GM19468 (cell line): ENCODE data around the gene RALGPS1.

ENCODE experiments used
- ATAC-seq: cut with Tn5 transposase; IDR thresholded peaks from one replicate; pipeline ENCODE4 v1.9.1; 2021; ENCODE audit warnings: mild to moderate bottlenecking, moderate library complexity, moderate number of reproducible peaks; ENCODE audit not compliant: unreplicated experiment; ENCODE audit errors: extremely low read depth

Gene RALGPS1

DNA sequence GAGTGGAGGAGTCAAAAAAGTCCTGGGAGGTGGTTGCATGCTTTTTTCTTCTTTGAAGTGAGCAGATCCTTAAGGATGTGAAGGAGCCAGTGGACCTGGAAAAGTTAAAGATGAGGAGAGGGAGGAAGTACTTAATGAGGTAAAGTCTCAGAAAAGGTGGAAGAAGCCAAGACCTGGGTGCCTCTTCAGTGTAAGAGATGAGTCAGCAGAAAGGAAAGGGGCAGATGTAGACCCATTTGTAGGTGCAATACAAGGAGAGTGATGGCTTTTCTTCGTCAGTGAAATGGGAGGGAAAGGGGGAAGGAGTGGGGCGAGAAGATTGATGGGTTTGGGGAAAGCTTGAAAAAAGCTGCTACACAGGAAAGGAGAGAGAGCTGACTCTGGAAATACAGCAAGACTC lies 124.9 kb downstream of the RALGPS1 start:
- ATAC-seq: no peak

DNA sequence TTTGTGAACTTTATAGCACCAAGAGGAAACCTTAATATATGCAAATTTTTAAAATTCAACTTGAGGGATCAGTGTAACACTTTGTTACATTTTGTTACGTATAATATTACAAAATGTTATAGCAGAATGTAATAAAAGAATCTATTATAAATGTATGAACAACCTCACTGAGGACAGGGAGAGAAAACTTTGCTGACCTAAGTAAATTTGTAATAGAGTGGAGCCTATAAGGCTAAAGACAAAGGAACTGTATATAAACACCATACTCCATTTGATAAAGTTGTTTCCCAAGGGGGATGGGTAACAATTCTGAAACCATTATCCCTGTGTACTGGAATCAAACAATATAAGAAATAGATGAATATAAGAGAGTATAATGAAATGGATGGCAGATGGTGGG lies 130.6 kb downstream of the RALGPS1 start:
- no peak for ATAC-seq

DNA sequence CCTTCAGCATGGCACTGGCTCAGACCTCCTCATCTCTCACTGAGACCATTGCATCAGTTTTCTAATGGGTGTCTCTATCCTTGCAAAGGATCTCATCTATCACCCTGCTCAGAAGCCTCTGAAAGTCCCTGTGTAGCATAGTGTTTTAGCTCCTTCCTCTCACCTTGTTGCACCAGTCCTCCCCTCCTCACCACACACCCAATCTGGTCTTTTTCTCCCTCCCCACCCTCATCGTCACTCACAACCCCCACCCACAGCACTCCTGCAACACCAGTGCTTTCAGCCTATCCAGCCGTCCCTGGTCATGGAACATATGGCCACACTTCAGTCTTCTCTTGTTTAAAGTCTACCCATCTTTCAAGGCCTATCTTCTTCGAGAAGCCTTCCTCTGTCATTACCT lies 133.4 kb downstream of the RALGPS1 start:
- ATAC-seq: no peak

DNA sequence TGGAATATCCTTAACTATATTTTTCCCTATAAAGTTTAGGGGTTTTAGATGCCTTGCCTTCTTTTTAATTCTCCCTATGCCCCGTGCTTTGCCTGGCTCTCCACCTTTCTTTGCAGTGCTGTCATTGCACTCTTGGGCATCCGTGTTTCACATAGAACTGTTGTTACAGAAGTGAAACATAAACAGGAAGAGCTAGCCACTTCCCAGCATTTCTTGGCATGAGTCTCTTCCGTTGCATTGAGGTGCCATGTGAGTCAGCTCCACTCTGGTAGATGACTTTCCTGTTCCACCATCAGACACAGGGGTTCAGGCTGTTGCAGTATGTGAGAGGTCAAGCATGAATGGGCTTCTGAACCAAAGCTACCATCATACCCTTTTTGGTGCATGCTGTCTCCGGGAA lies 134.5 kb downstream of the RALGPS1 start:
- no peak for ATAC-seq

DNA sequence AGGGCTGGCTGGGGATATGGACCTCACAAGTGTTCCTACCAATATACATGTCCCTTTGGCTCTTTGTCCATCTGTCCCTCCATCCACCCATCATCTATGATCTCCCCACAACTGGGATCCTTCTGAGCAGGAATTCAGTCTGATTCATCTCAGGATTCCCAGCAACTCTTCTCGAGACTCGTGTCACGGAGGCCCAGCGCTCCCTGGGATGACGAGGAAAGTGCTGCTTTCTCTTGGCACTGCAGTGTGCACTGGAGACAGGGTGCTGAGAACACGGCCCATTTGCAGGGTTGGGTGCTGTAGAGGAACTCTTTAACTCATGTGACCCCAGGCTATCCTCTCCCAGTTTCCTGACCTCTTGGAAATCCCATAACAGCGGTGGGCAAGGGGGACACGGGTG lies 135.0 kb downstream of the RALGPS1 start:
- ATAC-seq: no peak

DNA sequence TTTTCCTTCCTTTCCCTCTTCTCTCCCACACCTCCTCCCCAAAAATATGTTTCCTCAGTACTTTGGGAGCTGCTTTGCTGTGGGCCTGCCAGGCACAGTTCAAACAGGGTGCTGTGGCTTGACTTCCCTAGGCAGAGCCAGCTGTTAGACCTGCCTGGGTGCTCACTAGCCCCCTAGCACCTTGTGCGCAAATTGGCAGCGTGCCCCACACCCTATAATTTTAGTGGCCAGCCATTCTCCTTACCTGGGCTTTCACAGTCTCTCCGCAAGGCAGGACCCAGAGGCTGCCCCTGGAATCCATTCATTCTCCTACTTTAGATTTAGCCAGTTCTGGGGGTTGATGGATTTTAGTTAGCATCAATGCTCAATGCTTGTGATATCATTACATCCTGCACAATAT lies 135.6 kb downstream of the RALGPS1 start:
- no peak for ATAC-seq

DNA sequence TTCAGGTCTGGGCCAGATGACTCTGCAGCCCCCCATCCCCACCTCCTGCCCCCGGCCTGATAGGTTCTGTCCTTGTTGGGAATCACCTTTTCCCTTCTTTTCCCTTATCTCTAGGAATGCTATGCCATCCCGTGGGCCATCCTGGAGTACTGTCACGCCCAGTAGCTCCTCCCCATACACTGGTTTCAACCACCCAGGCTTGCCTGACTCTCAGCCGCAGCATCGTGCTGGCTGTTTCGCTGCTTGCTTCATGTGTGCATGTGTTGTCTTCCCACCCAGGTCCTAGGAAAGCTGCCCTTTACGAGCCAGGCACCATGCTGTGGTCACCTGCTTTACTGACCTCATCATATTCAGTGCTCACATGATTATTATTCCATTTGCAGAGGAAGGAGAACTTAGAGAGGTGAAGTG lies 136.0 kb downstream of the RALGPS1 start:
- ATAC-seq: no peak

DNA sequence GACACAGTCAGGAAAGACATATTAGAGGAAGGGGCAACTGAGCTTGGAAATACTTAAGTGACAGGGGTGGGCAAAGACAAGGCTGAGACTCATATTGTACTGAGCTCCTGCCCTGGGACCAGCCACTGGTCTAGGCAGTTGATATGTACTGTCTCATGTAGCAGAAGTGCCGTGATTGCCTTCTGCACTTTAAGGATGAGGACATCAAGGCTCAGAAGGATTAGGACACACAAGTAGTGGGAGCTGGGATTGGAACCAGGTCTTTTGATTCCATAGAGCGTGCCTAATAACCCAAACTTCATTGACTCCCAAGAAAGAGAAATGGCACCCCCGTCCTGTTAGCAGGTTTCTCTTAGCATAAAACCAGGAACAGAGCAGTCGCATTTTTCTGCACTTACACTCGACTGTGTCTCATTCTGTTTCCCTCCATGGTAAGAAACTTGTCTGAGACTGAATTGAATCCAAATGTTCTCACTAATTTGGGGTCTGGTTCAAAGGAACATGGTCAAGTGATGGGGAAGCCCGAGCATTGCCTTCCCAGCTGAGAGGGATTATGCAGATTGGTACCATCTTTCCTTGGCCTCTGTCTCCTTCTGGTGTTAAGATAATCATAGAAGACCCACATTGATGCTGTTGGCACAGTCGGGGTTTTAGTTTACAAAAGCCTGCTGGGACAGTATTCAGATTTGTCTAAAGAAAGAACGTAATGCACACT lies 137.5 kb downstream of the RALGPS1 start:
- ATAC-seq: no peak

DNA sequence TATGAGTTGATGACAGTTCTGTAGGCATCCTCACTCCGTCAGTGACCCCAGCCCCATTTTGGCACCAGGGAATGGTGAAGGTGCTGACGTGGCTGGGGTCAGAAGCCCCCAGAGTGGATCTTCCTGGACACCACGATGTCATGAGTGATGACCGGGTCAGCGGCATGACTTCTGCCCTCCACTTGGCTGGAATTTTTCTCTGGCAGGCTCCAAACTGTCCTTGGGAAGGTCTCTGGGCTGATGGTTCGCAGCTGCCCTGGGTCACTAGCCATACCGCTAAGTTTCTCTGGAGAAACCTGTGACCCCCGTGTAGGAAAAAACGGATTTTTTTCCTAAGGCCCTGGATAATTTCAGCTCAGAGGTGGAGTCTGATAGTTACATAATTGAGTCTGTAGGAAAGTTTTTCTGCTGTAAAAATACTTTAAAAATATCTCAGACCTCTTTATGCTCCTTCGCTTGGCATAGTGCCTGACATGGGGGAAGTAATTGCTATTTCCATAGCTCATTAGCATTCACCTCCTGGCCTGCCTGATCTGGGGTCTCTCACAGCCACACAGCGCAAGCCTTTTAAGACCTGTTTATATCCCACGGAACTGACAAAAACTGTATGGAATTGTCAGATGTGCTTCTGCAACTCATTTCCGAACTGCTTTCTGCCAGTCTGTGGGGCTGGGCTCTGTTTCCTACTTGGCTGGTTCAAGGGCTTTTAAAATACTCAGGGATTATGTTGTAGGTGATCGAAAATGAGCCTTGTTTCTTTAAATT lies 138.7 kb downstream of the RALGPS1 start:
- no peak for ATAC-seq

DNA sequence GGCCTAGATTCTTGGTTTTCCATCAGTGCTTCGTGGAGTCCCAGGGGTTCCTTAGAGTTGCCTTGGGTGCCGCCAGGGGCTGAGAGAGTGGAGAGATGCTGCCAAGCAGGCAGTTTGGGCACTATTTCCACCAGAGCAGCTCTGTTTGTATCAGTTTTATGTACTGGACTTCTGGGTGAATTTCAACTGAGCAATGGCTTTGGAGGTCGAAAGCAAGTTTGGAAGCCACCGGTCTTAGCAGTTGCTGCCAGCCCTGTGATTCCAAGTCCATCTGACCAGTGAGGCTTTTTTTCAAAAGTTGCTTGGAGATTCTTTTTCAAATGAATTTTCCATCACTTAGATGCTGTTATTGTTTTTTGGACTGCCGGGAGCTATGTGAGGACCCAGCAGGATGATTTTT lies 139.4 kb downstream of the RALGPS1 start:
- no peak for ATAC-seq

DNA sequence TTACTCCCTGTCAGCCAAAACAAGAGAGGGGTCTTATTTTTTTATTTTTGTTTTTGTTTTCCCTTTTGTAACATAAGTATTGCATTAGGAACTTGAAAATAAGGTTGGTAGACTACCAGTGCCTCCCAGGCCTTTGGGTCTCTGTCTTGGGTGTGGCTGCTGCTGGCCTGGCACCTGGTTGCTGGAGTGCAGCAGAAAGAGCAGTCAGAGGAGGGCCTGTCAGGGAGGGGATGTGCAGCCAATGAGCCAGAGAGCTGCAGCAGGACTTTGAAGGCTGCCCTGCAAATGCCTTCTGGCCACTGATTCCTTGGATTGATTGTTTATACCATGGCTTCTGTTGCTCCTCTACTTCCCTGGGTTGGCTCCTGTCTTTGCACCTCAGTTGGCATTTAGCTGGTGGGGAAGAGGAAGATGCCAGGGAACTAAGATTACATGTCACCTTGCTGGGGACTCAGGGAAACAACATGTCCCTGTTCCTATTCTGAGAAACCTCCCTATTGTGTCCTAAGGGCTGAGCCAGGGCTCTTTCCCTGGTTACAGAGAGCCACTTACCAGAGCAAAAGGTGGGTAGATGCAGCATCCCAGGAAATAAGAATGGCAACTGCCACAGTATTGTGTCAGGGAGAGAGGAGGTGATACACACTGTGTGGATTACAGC lies 141.3 kb downstream of the RALGPS1 start:
- no peak for ATAC-seq

DNA sequence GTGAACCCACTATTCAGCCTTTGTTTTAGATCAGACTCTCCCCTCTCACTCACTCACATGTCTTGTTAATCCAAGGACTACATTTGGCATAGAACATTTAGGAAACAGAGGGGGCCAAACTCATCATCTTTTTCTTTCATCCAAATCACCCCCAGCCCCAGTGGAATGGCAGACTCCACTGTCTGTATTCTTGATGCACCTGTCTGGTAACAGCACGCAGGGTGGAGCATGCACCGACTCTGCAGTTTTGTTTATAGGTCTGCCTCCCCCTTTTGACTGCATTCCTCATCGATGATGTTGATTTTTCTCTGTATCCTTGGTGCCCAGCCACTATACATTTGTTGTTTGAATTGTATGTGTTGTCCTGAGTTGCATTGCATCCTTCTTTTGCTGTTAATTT lies 141.9 kb downstream of the RALGPS1 start:
- no peak for ATAC-seq

DNA sequence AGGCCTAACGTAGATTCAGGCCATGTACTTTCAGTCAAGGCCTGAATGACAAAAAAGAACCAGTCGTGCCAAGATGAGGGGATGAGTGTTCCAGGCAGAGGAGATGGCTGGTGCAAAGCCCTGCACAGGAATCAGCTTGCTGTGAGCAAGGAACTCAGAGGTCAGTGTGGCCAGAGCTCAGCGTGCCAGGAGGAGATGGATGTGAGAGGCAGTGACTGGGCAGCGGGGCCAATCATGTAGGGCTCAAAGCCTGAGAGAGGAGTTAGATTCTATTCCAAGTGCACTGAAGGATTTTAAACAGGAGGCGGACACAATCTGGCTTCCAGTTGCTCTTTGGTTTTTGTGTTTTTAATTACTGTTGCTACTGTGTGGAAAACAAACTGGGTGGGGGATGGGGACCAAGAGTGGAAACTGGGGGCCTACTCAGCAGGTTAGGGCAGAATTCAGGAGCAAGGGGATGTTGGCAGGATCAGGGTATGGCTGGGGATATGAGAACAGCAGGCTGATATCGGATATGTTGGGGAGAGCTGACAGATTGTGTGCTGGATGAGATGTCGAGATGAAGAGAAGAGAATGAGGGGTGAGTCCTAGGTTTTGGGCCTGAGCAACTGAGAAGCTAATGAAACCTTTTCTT lies 143.5 kb downstream of the RALGPS1 start:
- ATAC-seq: no peak

DNA sequence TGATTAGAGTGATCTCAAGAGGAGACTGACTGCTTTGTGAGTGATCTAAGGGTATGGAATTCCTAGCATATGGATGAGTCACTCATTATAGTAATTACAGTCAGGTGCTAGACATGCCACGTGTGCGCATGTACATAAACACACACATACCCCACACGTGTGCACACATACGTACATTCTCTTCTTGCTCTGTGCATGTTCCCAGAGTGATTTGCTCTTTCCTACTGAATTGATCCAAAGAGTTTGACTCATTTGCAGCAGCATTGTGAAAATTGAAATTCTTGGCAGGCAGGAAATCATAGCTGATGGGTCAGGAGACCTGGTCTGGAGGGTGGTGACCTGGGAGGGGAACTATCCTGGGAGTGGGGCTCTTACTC lies 144.1 kb downstream of the RALGPS1 start:
- no peak for ATAC-seq

DNA sequence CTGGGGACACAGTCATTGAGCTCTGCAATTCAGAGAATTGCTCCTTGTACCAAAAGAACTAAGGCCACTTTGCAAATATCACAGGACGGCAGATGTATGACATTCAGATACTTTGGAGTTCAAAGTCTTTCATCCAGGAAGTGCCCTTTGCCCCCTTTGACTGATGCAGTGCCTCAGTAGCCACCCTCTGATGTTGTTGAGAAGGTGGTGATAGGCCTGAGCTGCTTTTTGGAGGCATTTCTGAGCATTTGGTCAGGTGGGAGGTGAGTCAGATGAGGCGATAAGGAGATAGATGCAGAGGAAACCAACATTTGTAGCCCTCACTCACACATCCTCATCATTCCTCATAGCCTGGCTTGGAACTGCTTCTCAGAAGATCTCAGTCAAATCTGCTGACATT lies 144.4 kb downstream of the RALGPS1 start:
- no peak for ATAC-seq

DNA sequence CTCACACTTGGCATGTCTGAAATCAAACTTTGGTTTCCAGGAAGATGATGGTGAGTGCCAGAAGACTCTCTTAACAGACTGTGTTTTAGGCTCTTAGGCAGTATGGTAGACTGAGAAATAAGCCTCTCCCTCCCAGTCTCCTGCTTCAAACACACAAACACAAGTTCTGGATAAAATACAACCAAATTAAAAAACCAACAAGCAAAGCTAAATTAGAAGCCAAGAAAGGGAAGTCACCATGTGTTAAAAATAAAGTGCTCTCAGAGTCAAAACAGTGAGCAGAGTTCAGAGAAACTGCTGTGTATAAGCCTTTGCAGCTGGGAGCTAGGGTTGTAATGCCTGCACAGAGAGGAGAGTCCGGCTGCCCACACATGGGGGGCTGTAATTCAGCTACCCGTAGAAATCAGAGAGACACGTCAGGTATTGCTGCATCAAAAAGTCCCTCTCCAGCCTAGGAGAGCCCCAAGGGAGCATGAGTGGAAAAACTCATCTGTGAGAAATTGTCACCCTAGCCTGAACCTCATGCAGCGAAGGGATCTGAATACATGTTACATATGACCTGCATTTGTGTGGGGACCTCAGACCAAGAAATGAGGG lies 145.3 kb downstream of the RALGPS1 start:
- no peak for ATAC-seq

DNA sequence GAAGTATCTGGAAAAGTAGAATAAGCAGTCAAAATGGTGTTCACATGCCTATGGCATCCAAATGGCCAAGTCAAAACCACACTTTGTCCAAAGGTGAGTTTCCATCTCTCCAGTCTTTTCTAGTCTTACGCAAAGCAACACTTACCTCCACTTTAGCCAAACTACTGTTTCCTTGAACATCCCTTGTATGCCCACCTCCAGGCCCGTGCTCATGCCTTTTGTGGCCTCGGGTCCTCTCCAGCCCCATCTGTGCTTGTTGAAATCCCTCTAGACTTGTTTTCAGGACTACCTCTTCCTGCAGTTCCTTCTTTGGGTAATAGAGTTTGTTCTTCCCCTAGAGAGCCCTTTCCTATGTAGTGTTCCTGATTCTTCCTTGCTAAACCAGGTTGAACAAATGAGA lies 146.8 kb downstream of the RALGPS1 start:
- ATAC-seq: no peak

DNA sequence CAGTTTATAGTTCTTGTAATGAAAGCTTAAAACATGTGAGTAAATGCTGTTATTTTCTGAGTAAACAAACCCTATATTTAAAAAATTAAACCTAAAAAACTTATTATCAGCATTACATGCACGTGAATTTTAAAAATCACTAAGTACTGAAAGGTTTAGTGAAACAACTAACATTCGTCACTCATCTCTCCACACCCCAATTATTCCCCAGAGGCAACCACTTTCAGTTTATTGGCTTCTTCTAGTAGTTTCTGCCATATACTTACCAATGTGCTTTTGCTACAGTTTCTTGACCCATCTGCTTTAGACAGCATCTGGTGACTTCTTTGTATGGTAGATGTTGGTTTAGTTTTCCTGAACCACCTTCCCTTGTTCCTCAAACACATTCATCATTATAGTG lies 149.8 kb downstream of the RALGPS1 start:
- ATAC-seq: no peak

DNA sequence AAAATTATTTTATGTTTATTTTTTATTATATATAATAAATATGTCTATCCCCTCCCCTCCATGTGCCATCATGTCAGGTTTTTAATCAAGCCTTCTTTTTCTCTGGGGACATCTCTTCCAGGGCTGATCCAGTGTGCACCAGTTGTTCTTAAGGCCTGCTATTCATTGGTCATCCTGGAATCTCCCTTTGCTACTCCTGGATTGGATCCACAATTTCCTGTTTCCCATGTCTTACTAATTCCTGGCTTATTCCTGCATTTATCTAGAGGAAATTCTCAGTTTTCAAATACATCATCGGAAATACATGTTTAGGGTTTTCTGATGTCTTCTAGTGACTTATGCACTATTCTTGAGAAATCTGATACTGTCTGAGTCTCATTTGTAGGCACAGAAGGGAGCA lies 151.0 kb downstream of the RALGPS1 start:
- no peak for ATAC-seq

DNA sequence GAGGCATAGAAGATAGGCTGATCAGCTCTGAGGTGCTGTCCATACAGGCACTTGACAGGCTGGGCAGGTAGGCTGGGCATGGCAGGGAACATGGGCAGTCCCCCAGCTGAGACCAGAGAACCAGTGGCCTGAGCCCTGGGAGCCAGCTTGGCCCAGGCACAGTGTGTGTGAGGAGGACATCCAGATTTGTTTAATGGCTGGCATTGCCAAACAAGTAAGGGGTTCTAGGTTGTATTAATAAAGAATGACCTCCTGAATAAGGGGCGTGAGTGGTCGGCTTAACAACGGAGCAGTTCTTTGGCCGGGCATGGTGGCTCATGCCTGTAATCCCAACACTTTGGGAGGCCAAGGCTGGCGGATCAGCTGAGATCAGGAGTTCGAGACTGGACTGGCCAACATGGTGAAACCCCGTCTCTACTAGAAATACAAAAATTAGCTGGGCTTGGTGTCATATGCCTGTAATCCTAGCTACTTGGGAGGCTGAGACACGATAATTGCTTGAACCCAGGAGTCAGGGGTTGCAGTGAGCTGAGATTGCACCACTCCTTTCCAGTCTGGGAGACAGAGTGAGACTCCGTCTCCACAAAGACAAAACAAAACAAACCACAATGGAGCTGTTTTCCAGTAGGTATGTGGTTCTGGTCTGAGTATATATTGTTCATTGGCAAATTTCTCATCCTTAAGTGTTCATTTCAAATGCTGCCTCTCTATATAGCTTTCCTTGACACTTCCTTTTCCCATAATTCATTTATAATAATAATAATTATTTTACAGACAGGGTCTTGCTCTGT lies 151.7 kb downstream of the RALGPS1 start:
- ATAC-seq: no peak
